ENCODE results near the gene ZNF710. TPM values are rescaled to one million over a fixed set of nuclear protein-coding genes. Genes with fewer than 3 reads are reported as not detected.
A peak's percentile ranks its signal among the peaks of the same experiment; 100 is the strongest.
"Not testable (repeated sequence)": the region's sequence is repeated elsewhere in the genome, so short reads cannot be mapped to it uniquely, and the experiment has no call there.

Gene ZNF710
- total RNA-seq, 1 donor from 2014 or later = 31.4 TPM

- H3K36me3 Mint-ChIP-seq (ENCODE audit: low read depth); H3K4me3 Mint-ChIP-seq (ENCODE audit: low read depth); H3K27ac Mint-ChIP-seq; H3K27me3 Mint-ChIP-seq (ENCODE audit: low read depth); H3K4me1 Mint-ChIP-seq (ENCODE audit: low read depth); intact Hi-C loops (cut with micrococcal nuclease); DNase-seq (ENCODE audit: low spot score); H3K9me3 Mint-ChIP-seq: not testable (repeated sequence)
These were observed 23.3 kb upstream of the ZNF710 start for GRCh38 chr15:89977836-89978235.

DNA sequence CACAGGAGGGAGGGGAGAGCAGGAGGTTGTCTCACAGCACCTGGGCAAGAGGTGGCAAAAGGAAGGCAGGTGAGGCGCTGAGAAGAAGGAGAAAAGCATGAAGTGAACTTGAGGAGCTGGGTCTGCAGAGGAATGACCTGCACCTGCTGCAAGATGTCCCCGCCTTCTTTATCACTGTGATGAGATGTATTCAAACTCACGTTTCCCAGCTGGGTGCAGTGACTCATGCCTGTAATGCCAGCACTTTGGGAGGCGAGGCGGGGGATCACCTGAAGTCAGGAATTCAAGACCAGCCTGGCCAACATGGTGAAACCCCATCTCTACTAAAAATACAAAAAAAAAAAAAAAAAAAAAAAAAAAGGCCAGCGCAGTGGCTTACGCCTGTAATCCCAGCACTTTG lies 22.2 kb upstream of the ZNF710 start:
- no peak overlapping the region for H3K27ac Mint-ChIP-seq
- intact Hi-C loops (cut with micrococcal nuclease) = no loop called here
- peaks cover 7% of the 10 kb centered on the region for H3K27me3 Mint-ChIP-seq (ENCODE audit: low read depth)
- peaks cover under 1% of the 10 kb centered on the region for H3K9me3 Mint-ChIP-seq
- no peaks in the 10 kb centered on the region for H3K4me1 Mint-ChIP-seq (ENCODE audit: low read depth)
- no peaks in the 10 kb centered on the region for H3K36me3 Mint-ChIP-seq (ENCODE audit: low read depth)
- H3K4me3 Mint-ChIP-seq (ENCODE audit: low read depth) = no peak overlapping the region
- no peak for DNase-seq (ENCODE audit: low spot score)

- Mint-ChIP-seq H3K9me3 (peaks cover 8% of the 10 kb centered on the region), H3K27ac (no peak overlapping the region), H3K27me3 (ENCODE audit: low read depth) (peaks cover 9% of the 10 kb centered on the region), H3K36me3 (ENCODE audit: low read depth) (no peaks in the 10 kb centered on the region), H3K4me1 (ENCODE audit: low read depth) (no peaks in the 10 kb centered on the region), H3K4me3 (ENCODE audit: low read depth) (no peak overlapping the region)
- intact Hi-C loops (cut with micrococcal nuclease) = no loop called here
- no peak for DNase-seq (ENCODE audit: low spot score)
These were observed 20.2 kb upstream of the ZNF710 start for GRCh38 chr15:89980896-89981295.

DNA sequence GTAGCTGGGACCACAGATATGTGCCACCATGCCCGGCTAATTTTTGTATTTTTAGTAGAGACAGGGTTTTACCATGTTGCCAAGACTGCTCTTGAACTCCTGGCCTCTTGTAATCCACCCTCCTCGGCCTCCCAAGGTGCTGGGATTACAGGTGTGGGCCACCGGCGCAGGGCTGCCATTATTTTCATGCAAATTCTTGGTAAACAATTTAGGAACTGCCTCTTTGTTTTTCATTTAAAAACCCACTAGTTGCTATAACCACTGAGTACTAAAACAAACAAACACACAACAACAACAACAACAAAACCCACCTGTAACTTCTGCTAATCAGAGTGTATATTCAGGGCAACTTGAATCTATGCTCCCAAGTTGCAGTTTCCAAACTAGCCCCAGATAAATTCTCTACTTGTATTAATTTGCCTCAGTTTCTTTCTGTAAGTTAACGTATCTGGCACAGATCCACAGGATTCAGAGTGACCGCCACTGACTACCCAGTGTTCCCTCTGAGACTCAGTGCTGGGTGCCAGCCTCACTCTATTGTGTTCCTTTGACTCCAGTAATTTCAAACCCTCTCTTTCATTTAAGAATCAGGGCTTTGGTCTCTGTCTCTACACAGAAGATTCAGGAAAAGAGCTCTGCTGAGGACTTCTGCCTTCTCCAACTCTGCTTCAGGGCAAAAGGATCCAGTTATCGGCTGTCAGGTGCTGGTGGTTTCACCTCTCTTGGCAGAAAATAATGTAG lies 18.6 kb upstream of the ZNF710 start:
- intact Hi-C loops (cut with micrococcal nuclease) = no loop called here
- no peaks in the 10 kb centered on the region for H3K36me3 Mint-ChIP-seq (ENCODE audit: low read depth)
- peaks cover 9% of the 10 kb centered on the region for H3K27me3 Mint-ChIP-seq (ENCODE audit: low read depth)
- no peak overlapping the region for H3K27ac Mint-ChIP-seq
- DNase-seq (ENCODE audit: low spot score) = no peak
- H3K4me3 Mint-ChIP-seq (ENCODE audit: low read depth) = no peak overlapping the region
- H3K9me3 Mint-ChIP-seq = peaks cover 8% of the 10 kb centered on the region
- no peaks in the 10 kb centered on the region for H3K4me1 Mint-ChIP-seq (ENCODE audit: low read depth)

GRCh38 chr15:89984001-89984400 lies 17.1 kb upstream of the ZNF710 start:
- Mint-ChIP-seq H3K4me1 (ENCODE audit: low read depth) (no peaks in the 10 kb centered on the region), H3K27me3 (ENCODE audit: low read depth) (peaks cover 9% of the 10 kb centered on the region), H3K9me3 (peaks cover 8% of the 10 kb centered on the region), H3K27ac (no peak overlapping the region), H3K4me3 (ENCODE audit: low read depth) (no peak overlapping the region), H3K36me3 (ENCODE audit: low read depth) (no peaks in the 10 kb centered on the region)
- no peak for DNase-seq (ENCODE audit: low spot score)
- intact Hi-C loops (cut with micrococcal nuclease) = no loop called here

- H3K9me3 Mint-ChIP-seq = peaks cover 8% of the 10 kb centered on the region
- no peaks in the 10 kb centered on the region for H3K4me1 Mint-ChIP-seq (ENCODE audit: low read depth)
- no peak overlapping the region for H3K4me3 Mint-ChIP-seq (ENCODE audit: low read depth)
- intact Hi-C loops (cut with micrococcal nuclease) = no loop called here
- DNase-seq (ENCODE audit: low spot score) = no peak
- H3K27me3 Mint-ChIP-seq (ENCODE audit: low read depth) = peaks cover 9% of the 10 kb centered on the region
- H3K27ac Mint-ChIP-seq = no peak overlapping the region
- no peaks in the 10 kb centered on the region for H3K36me3 Mint-ChIP-seq (ENCODE audit: low read depth)
These were observed 16.6 kb upstream of the ZNF710 start for GRCh38 chr15:89984421-89985010.

GRCh38 chr15:89985111-89985510 lies 16.0 kb upstream of the ZNF710 start:
- H3K9me3 Mint-ChIP-seq = peaks cover 8% of the 10 kb centered on the region
- H3K36me3 Mint-ChIP-seq (ENCODE audit: low read depth) = no peaks in the 10 kb centered on the region
- peaks cover 9% of the 10 kb centered on the region for H3K27me3 Mint-ChIP-seq (ENCODE audit: low read depth)
- H3K4me3 Mint-ChIP-seq (ENCODE audit: low read depth) = no peak overlapping the region
- intact Hi-C loops (cut with micrococcal nuclease) = no loop called here
- no peak for DNase-seq (ENCODE audit: low spot score)
- H3K4me1 Mint-ChIP-seq (ENCODE audit: low read depth) = no peaks in the 10 kb centered on the region
- H3K27ac Mint-ChIP-seq = no peak overlapping the region

DNA sequence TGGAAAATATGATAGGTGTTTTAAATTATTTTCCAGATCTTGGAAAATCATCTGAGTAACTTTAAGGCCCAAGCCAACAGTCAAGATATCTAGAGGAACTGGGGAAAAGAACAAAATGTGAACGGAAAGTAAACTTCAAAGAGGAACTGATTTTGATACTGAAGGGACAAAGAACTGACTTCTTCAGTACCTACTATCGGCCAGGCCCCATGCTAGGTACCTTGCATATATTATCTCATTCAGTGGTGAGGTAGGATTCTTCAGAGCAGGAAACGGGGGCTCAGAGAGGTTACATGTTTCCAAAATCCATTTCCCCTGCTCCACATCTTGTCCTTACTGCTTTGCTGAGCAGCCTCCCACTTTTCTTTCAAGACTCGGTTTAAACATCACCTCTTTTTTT lies 9.8 kb upstream of the ZNF710 start:
- no peak for DNase-seq (ENCODE audit: low spot score)
- Mint-ChIP-seq H3K27me3 (ENCODE audit: low read depth) (peaks cover 5% of the 10 kb centered on the region), H3K9me3 (no peaks in the 10 kb centered on the region), H3K4me3 (ENCODE audit: low read depth) (no peak overlapping the region), H3K4me1 (ENCODE audit: low read depth) (peaks cover 1% of the 10 kb centered on the region), H3K36me3 (ENCODE audit: low read depth) (no peaks in the 10 kb centered on the region), H3K27ac (no peak overlapping the region)
- intact Hi-C loops (cut with micrococcal nuclease) = no loop called here

- Mint-ChIP-seq H3K36me3 (ENCODE audit: low read depth) (no peaks in the 10 kb centered on the region), H3K4me1 (ENCODE audit: low read depth) (peaks cover 3% of the 10 kb centered on the region), H3K4me3 (ENCODE audit: low read depth) (no peak overlapping the region), H3K27me3 (ENCODE audit: low read depth) (peaks cover 7% of the 10 kb centered on the region), H3K27ac (no peak overlapping the region), H3K9me3 (no peaks in the 10 kb centered on the region)
- intact Hi-C loops (cut with micrococcal nuclease) = no loop called here
- DNase-seq (ENCODE audit: low spot score) = no peak
These were observed 7.8 kb upstream of the ZNF710 start for GRCh38 chr15:89993349-89993748.

DNA sequence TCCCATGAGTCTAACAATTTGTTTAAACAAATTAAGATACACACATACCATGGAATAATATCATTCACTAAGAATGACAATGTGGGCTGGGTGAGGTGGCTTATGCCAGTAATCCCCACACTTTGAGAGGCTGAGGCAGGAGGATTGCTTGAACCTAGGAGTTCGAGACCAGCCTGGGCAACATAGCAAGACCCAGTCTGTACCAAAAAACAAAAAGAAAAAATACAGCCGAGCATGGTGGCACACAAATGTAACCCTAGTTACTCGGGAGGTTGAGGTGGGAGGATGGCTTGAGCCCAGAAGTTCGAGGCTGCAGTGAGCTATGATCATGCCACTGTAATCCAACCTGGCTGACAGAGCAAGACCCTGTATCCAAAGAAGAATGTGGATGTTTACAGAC lies 4.0 kb upstream of the ZNF710 start:
- no peak for DNase-seq (ENCODE audit: low spot score)
- H3K4me3 Mint-ChIP-seq (ENCODE audit: low read depth) = no peak overlapping the region
- peaks cover 16% of the 10 kb centered on the region for H3K4me1 Mint-ChIP-seq (ENCODE audit: low read depth)
- H3K27me3 Mint-ChIP-seq (ENCODE audit: low read depth) = peaks cover 7% of the 10 kb centered on the region
- no peaks in the 10 kb centered on the region for H3K36me3 Mint-ChIP-seq (ENCODE audit: low read depth)
- no peak overlapping the region for H3K27ac Mint-ChIP-seq
- no peaks in the 10 kb centered on the region for H3K9me3 Mint-ChIP-seq
- intact Hi-C loops (cut with micrococcal nuclease) = no loop called here

GRCh38 chr15:89998141-89998661 lies 2.9 kb upstream of the ZNF710 start:
- peaks cover 19% of the 10 kb centered on the region for H3K4me1 Mint-ChIP-seq (ENCODE audit: low read depth)
- H3K36me3 Mint-ChIP-seq (ENCODE audit: low read depth) = peaks cover 6% of the 10 kb centered on the region
- no peak for DNase-seq (ENCODE audit: low spot score)
- no peak overlapping the region for H3K4me3 Mint-ChIP-seq (ENCODE audit: low read depth)
- no peaks in the 10 kb centered on the region for H3K9me3 Mint-ChIP-seq
- no peak overlapping the region for H3K27ac Mint-ChIP-seq
- peaks cover 7% of the 10 kb centered on the region for H3K27me3 Mint-ChIP-seq (ENCODE audit: low read depth)
- intact Hi-C loops (cut with micrococcal nuclease) = no loop called here

DNA sequence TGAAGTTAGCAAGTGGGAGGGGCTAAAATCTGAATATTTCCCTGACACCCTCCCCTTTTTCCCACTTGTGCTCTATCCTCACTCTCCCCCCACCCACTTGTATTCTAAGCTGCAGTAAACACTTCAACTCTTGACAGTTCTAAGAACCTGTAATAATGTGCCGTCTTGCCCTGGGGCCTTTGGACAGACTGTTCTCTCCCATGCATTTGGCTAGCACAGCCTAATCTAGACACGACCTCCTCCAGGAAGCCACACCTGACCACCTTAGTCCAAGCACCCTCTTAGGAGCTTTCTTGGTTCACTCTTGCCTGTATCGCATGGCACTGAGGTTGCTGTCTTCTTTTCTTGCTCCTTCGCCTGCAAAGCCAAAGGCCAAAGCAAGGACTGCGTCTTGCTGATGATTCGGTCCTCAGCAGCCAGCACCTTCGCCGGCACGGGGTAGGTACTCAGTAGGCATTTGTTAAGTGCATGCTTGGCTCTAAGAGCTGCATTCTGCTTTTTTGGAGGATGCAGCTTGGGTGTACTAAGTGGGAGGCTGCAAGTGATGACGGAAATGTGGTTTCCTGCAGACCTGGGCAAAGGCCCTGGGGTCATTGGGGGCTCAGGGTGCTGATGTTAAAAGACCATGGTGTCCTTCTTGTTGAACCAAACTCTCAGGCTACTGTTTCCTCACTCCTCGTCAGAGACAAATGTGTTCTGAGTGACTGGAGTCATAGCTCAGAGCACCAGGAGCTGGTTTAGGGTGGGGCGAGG lies 2.0 kb upstream of the ZNF710 start:
- no peaks in the 10 kb centered on the region for H3K9me3 Mint-ChIP-seq
- intact Hi-C loops (cut with micrococcal nuclease) = no loop called here
- no peak overlapping the region for H3K27ac Mint-ChIP-seq
- peaks cover 6% of the 10 kb centered on the region for H3K27me3 Mint-ChIP-seq (ENCODE audit: low read depth)
- H3K36me3 Mint-ChIP-seq (ENCODE audit: low read depth) = peaks cover 6% of the 10 kb centered on the region
- H3K4me1 Mint-ChIP-seq (ENCODE audit: low read depth) = peaks cover 27% of the 10 kb centered on the region
- no peak for DNase-seq (ENCODE audit: low spot score)
- peak overlapping the region; percentile 5 for H3K4me3 Mint-ChIP-seq (ENCODE audit: low read depth)

- peaks cover 32% of the 10 kb centered on the region for H3K4me1 Mint-ChIP-seq (ENCODE audit: low read depth)
- H3K27me3 Mint-ChIP-seq (ENCODE audit: low read depth) = peaks cover 5% of the 10 kb centered on the region
- no peaks in the 10 kb centered on the region for H3K9me3 Mint-ChIP-seq
- intact Hi-C loops (cut with micrococcal nuclease) = loop anchor here (2.0 to 5.0 kb wide), 2 partner anchors 73 to 105 kb away; no protein-coding TSS in a partner anchor
- no peak for DNase-seq (ENCODE audit: low spot score)
- peaks cover 7% of the 10 kb centered on the region for H3K36me3 Mint-ChIP-seq (ENCODE audit: low read depth)
- H3K27ac Mint-ChIP-seq = no peak overlapping the region
- no peak overlapping the region for H3K4me3 Mint-ChIP-seq (ENCODE audit: low read depth)
These were observed 1.4 kb upstream of the ZNF710 start for GRCh38 chr15:89999676-90000185.
